Nephron progenitor cell (in vitro differentiated cells): ENCODE data around the gene CHST13.

Source experiments
- DNase-seq: peaks from one replicate; pipeline ENCODE4 v3.0.0; 2021
- H3K27ac Mint-ChIP-seq: 2 replicates; pipeline ENCODE4 v1.8.0; 2021; ENCODE audit warnings: mild to moderate bottlenecking, moderate library complexity, mixed read lengths
- H3K27me3 Mint-ChIP-seq: 2 replicates; pipeline ENCODE4 v1.8.0; 2021; ENCODE audit warnings: mild to moderate bottlenecking, low read depth, mixed read lengths; ENCODE audit not compliant: poor library complexity
- H3K36me3 Mint-ChIP-seq: 2 replicates; pipeline ENCODE4 v1.8.0; 2021; ENCODE audit warnings: low read depth, mixed read lengths
- H3K4me1 Mint-ChIP-seq: 2 replicates; pipeline ENCODE4 v1.8.0; 2021; ENCODE audit warnings: mixed read lengths
- H3K4me3 Mint-ChIP-seq: 2 replicates; pipeline ENCODE4 v1.8.0; 2021; ENCODE audit warnings: mild to moderate bottlenecking, moderate library complexity, mixed read lengths
- H3K9me3 Mint-ChIP-seq: 2 replicates; pipeline ENCODE4 v1.8.0; 2021; ENCODE audit warnings: mild to moderate bottlenecking, moderate library complexity, mixed read lengths
- CTCF ChIP-seq: fragments of 200-600 bp; sonication (generic); IDR thresholded peaks from 2 replicates; pipeline ENCODE4 v1.5.0; 2021; ENCODE audit warnings: antibody characterized with exemption

The CHST13 gene

GRCh38 chr3:126491221-126492013, 32.5 kb upstream of the CHST13 start:
- H3K27ac Mint-ChIP-seq, result no peak overlapping the region

GRCh38 chr3:126493051-126493450, 30.9 kb upstream of the CHST13 start:
- H3K27ac Mint-ChIP-seq, result no peak overlapping the region
- H3K4me1 Mint-ChIP-seq, result peaks cover 12% of the 10 kb centered on the region
- no peak for TF ChIP-seq CTCF
- no peak overlapping the region for H3K4me3 Mint-ChIP-seq
- no peak for DNase-seq
- no peaks in the 10 kb centered on the region for H3K9me3 Mint-ChIP-seq
- no peaks in the 10 kb centered on the region for H3K36me3 Mint-ChIP-seq
- peaks cover 24% of the 10 kb centered on the region for H3K27me3 Mint-ChIP-seq

More at GRCh38 chr3:126491221-126492013, 32.5 kb upstream of the CHST13 start:
- no peak overlapping the region for H3K4me3 Mint-ChIP-seq
- H3K36me3 Mint-ChIP-seq, result no peaks in the 10 kb centered on the region
- H3K9me3 Mint-ChIP-seq, result no peaks in the 10 kb centered on the region
- H3K4me1 Mint-ChIP-seq, result peaks cover 7% of the 10 kb centered on the region
- DNase-seq, result no peak
- H3K27me3 Mint-ChIP-seq, result peaks cover 24% of the 10 kb centered on the region
- no peak for TF ChIP-seq CTCF

- peaks cover 14% of the 10 kb centered on the region for H3K4me1 Mint-ChIP-seq
- H3K9me3 Mint-ChIP-seq, result no peaks in the 10 kb centered on the region
These were observed 30.2 kb upstream of the CHST13 start for GRCh38 chr3:126493739-126494138.

GRCh38 chr3:126494204-126494969, 29.6 kb upstream of the CHST13 start:
- H3K4me1 Mint-ChIP-seq, result peaks cover 17% of the 10 kb centered on the region
- H3K9me3 Mint-ChIP-seq, result no peaks in the 10 kb centered on the region
- no peak overlapping the region for H3K27ac Mint-ChIP-seq
- TF ChIP-seq CTCF, result no peak
- H3K27me3 Mint-ChIP-seq, result peaks cover 24% of the 10 kb centered on the region
- no peaks in the 10 kb centered on the region for H3K36me3 Mint-ChIP-seq
- no peak overlapping the region for H3K4me3 Mint-ChIP-seq
- DNase-seq, result no peak

More at GRCh38 chr3:126493739-126494138, 30.2 kb upstream of the CHST13 start:
- H3K36me3 Mint-ChIP-seq, result no peaks in the 10 kb centered on the region
- no peak overlapping the region for H3K27ac Mint-ChIP-seq
- H3K4me3 Mint-ChIP-seq, result no peak overlapping the region
- DNase-seq, result no peak
- TF ChIP-seq CTCF, result no peak
- peaks cover 24% of the 10 kb centered on the region for H3K27me3 Mint-ChIP-seq

GRCh38 chr3:126494970-126495230, 29.1 kb upstream of the CHST13 start:
- no peak overlapping the region for H3K4me3 Mint-ChIP-seq
- peaks cover 17% of the 10 kb centered on the region for H3K4me1 Mint-ChIP-seq
- no peaks in the 10 kb centered on the region for H3K36me3 Mint-ChIP-seq
- DNase-seq, result no peak
- no peak for TF ChIP-seq CTCF
- H3K27ac Mint-ChIP-seq, result no peak overlapping the region
- H3K27me3 Mint-ChIP-seq, result peaks cover 24% of the 10 kb centered on the region
- no peaks in the 10 kb centered on the region for H3K9me3 Mint-ChIP-seq
